Measurements from ENCODE around the gene EXOC3.
"Not testable (repeated sequence)": the region's sequence is repeated elsewhere in the genome, so short reads cannot be mapped to it uniquely, and the experiment has no call there.

EXOC3 gene

DNA sequence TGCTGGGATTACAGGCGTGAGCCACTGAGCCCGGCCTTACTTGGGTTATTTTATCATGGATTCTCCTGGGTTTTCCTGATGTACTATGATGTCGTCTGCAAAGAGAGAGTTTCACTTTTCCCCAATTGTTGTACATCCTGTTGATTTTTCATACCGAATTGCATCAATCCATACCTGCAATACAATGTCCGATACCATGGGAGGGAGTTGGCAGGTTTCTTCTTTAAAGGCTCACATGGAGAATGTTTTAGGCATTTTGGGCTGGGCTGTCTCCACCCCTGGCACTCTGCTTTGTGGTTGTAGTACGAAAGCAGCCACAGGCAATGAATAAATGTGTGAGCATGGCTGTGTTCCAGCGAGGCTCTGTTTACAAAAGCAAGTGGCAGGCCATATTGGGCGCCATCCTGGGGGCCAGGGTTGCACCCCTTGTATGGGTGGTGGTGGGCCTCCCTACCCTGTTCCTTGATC, 35.1 kb upstream of the EXOC3 start:
- no peak for DNase-seq

DNA sequence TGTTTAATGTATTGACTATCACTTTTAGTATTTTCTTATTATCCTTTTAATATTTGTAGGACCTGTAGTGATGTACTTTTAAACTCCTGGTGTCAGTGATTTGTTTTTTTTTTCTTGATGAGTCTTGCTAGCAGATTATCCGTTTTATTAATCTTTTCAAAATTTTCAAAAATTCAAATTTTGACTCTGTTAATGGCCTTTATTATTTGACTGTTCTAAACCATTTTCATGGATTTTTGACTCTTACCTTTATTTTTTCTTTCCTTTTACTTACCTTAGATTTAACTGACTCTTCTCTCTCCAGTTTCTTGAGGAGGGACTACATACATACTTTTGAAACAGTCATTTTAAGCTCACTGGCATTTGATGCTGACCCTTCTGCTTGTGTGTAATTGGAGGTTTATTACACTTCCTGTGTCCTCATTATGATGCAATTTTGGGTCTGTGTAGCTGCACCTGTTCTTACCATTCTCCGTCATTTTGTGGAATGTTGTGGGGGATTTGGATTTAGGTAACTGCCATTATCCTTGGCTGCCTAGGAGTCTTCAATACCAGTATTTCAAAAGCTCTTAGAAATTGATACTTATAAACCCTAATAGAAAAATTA, 32.0 kb upstream of the EXOC3 start:
- no peak for DNase-seq

DNA sequence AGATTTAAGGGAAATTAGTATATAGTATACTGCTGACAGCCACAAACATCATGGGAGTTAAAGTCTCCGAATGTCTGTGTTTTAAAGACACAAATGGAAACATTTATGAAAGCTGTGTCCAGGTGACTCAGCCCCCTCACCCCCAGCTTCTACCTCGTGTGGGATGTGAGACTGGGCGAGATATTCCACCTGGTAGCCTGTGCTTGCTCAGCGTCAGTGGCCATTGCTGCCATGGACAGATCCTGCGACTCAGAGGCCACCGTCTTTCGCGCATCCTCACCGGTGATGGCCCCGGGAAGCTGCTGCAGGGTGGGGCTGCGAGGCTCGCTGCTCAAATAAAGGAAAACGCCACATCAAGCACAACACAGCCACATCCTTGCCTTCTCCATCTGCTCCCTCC, 31.2 kb upstream of the EXOC3 start:
- DNase-seq: peak; percentile 51

GRCh38 chr5:414991-415927, 27.7 kb upstream of the EXOC3 start:
- DNase-seq: not testable (repeated sequence)

- no peak for DNase-seq
Observed at GRCh38 chr5:415928-416635, 26.9 kb upstream of the EXOC3 start.

GRCh38 chr5:416636-416960, 26.4 kb upstream of the EXOC3 start:
- no peak for DNase-seq

DNA sequence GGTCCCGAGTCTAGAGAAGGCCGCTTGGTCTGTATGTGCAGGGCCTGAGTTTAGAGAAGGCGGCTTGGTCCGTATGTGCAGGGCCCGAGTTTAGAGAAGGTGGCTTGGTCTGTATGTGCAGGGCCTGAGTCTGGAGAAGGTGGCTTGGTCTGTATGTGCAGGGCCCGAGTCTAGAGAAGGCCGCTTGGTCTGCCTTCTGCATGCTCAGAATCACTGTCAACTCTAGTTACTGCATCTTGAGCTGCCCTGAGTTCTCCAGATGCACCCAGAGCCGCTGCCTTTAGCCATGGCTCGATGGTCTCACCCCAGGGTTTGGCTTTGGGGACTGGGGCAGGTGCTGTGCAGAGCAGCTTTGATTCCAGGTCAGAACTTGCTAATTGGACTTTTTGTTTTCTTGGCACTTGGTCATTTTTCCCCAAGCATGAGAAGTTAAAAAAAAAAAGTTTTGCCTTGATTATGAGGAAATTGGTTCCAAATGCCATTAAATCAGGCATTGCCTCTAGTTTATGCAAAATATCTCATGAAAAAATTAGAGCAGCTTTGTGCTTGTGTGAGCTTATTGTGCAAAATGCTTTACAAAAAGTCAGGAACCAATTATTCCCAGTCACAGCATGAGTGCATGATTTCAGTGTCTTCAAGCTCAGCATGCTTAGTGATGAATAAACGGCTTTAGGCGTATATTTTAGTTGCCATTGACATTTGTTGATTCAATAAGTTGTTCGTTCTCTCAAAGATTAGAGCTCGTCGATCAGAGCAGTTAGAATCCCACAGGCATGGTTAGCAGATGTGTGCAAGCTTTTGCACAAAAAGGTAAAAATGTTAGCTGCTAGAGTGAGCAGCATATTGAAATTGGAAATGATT, 25.4 kb upstream of the EXOC3 start:
- DNase-seq: no peak

DNA sequence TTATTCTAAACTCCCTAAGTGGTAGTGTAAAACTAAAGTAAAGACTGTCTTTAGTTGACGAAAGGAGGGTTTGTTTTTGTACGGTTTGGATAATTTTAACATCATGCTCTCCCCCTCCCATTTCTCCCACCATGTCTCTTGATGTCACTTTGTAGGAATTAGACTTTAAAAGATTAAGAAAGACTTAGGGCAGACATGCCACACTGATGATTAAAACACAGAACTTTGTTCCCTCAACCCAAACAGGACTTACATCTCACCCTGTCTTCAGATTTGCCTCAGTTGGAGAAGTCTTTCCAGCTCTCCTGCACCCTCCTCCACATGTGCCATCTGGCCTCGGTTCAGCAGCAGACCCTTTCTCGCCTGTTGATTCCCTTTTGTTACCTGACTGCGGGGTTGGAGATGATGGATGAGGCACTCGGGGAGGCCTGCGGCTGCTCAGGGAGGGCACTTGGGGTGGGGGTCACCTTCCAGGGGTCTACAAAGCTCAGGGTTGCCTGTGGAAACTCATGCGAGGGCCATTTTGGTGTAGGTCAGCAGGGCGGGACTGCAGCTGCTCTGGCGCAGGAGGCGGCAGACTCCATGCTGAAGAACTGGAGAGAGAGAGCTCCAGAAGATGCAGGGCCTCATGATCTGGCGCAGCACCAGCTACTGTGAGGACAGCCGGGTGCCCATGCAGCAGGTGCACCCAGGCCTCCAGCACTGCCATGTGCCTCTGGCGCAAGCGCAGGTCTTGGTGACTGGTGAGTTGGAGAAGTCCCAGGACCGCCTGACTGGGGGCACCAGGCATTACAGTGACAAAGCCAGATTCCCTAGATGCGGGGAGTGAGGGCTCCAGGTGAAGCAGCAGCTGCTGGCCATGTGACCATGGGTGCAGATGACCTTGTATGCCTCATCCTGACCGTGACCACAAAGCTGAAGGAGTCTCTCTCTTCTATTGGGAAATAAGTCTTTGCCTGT, 24.5 kb upstream of the EXOC3 start:
- no peak for DNase-seq

- DNase-seq: no peak
Observed at GRCh38 chr5:419970-420369, 23.0 kb upstream of the EXOC3 start.

GRCh38 chr5:420632-421286, 22.2 kb upstream of the EXOC3 start:
- no peak for DNase-seq

GRCh38 chr5:421287-421880, 21.6 kb upstream of the EXOC3 start:
- no peak for DNase-seq

GRCh38 chr5:421901-422300, 21.1 kb upstream of the EXOC3 start:
- no peak for DNase-seq

DNA sequence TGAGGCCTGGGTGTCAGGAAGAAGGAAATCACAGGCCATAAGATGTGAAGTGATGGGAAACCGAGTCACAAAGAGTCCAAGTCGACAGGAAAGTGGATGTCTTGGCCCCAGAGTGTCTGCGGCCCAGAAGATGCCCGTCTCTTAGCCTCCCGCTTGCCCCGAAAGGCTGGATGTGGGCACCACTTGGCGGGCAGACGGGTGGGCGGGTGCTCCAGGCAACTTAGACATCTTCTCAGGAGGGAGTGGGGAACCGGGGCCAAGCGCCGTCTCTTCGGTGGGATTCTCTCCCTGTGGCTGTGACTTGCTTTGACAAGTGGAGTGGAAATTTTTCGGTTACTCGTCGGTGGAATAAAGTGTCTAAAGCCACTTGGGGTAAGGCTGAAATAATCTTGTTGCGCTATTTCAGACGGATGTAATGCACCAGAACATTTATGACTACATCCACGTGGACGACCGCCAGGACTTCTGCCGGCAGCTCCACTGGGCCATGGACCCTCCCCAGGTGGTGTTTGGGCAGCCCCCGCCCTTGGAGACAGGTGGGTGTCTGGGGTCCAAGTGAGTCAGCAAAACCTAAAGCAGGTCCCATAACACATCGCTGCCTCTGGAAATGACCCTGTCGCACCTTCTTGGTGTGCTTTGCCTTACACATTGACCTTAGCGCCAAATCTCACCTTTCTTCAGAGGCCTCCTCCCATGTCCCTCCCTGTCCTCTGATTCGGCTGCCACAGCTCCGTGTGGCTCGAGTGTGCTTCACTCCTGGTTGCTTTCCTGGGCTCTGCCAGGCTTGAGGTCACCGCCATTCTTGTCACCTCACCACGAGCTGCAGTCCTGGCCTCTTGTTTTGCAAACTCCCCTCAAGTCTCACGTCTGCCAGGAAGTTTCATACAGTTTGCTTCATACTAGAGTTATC, 20.4 kb upstream of the EXOC3 start:
- DNase-seq: no peak

DNA sequence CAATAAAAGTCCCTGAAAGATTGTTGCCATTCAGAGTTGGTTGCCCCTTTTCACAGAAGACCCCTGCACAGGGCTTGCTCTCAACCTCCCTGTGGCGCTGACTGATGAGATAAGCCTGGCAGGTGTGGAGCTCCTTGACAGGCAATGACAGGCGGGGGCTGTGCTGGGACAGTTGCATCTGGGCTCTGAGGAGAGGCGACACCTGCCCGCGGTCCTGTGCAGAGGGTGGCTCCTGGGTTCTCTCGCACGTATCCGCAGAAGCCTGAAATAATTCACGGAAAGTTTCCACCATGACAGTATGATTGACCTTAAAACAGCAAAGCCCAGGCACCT, 19.8 kb upstream of the EXOC3 start:
- no peak for DNase-seq

- no peak for DNase-seq
Observed at GRCh38 chr5:423626-424261, 19.2 kb upstream of the EXOC3 start.

- DNase-seq: no peak
Observed at GRCh38 chr5:424301-425110, 18.5 kb upstream of the EXOC3 start.

DNA sequence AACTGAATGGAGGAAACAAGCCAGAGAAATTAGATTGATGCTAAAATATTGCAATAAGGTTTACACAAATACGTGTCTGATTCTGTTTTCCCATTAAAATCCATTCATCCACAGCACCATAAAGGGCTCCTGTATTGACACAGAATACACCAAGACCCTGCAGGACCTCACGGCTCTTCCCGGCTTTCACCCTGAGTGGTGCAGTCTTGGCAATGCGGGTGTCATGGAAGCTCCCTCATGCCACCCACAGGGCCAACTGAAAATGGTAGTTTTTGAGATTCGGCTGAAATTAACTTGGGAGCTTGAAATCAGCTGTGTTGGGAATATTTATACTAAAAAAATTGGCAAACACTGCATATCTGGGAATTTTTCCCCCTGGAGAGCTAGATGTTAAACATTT, 17.3 kb upstream of the EXOC3 start:
- DNase-seq: no peak

GRCh38 chr5:426392-426976, 16.5 kb upstream of the EXOC3 start:
- DNase-seq: no peak

All from stimulated activated CD4-positive, alpha-beta T cell treated with anti-CD3 and anti-CD28 coated beads, Interleukin-1b, Interleukin-23, amount 100 ng/mL, for 48 hours (primary cell).